PC-3 (cell line): ENCODE data around the gene CFAP107.

Experiments used
- EZH2 ChIP-seq: fragments of 300-600 bp; sonication (generic); IDR thresholded peaks from one replicate; pipeline ENCODE4 v1.6.1; 2017; ENCODE audit warnings: antibody characterized with exemption, mild to moderate bottlenecking, low read length; ENCODE audit not compliant: unreplicated experiment
- EZH2phosphoT487 ChIP-seq: fragments of 300-600 bp; sonication (generic); IDR thresholded peaks from 2 replicates; pipeline ENCODE4 v1.6.1; 2018; ENCODE audit warnings: mild to moderate bottlenecking, antibody characterized with exemption, low read length, borderline replicate concordance
- TF ChIP-seq, protein P1 (sequence below): fragments of 300-600 bp; sonication (generic); conservative IDR thresholded peaks from 2 replicates; pipeline ENCODE4 v1.5.1; 2017; ENCODE audit warnings: antibody characterized with exemption, low read depth, mild to moderate bottlenecking, low read length

DNA sequence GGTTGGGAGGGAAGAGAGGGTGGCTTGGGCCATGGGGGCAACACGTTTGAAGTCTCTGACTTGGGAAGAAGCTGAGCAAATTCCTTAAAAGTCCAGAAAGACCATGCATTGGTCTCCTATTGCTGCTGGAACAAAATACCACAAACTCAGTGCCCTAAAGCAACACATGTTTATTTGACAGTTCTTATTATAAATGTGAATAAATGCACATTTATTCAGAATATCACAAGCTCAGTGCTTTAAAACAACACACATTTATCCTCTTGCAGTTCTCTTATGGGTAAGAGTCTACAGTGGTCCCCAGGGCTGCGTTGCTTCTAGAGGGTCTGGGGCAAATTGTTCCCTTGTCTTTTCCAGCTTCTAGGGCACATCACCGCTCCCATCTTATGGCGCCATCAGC, 17.5 kb downstream of the CFAP107 start:
- TF ChIP-seq, protein P1, sequence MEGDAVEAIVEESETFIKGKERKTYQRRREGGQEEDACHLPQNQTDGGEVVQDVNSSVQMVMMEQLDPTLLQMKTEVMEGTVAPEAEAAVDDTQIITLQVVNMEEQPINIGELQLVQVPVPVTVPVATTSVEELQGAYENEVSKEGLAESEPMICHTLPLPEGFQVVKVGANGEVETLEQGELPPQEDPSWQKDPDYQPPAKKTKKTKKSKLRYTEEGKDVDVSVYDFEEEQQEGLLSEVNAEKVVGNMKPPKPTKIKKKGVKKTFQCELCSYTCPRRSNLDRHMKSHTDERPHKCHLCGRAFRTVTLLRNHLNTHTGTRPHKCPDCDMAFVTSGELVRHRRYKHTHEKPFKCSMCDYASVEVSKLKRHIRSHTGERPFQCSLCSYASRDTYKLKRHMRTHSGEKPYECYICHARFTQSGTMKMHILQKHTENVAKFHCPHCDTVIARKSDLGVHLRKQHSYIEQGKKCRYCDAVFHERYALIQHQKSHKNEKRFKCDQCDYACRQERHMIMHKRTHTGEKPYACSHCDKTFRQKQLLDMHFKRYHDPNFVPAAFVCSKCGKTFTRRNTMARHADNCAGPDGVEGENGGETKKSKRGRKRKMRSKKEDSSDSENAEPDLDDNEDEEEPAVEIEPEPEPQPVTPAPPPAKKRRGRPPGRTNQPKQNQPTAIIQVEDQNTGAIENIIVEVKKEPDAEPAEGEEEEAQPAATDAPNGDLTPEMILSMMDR: no peak
- TF ChIP-seq EZH2 (no peak), EZH2phosphoT487 (no peak)
